ENCODE results near the gene GATA3. TPM values are rescaled to one million over a fixed set of nuclear protein-coding genes. Genes with fewer than 3 reads are reported as not detected.

GATA3 gene
- total RNA-seq, 2 experiments from 2014 or later, result 24.4 to 27.2 TPM

GRCh38 chr10:8035006-8035640 is 19.4 kb upstream of the GATA3 start:
- ChIA-PET CTCF (no interaction called here), POLR2A (no interaction called here)
- peaks cover 21% of the 10 kb centered on the region for H3K4me1 Mint-ChIP-seq (ENCODE audit: low read depth)
- H3K36me3 Mint-ChIP-seq (ENCODE audit: low read depth), result peaks cover 2% of the 10 kb centered on the region
- no peak for TF ChIP-seq CTCF (IDR thresholded peaks at IDR 0.05)
- no peak for DNase-seq
- H3K27ac Mint-ChIP-seq, result no peak overlapping the region
- H3K4me3 Mint-ChIP-seq, result peak overlapping the region; percentile 23
- intact Hi-C loops (cut with micrococcal nuclease), result no loop called here
- peak; percentile 28 for ATAC-seq
- H3K9me3 Mint-ChIP-seq, result no peaks in the 10 kb centered on the region
- peaks cover 68% of the 10 kb centered on the region for H3K27me3 Mint-ChIP-seq

- intact Hi-C loops (cut with micrococcal nuclease), result no loop called here
- DNase-seq, result no peak
- ATAC-seq, result no peak
- Mint-ChIP-seq H3K27ac (no peak overlapping the region), H3K4me1 (ENCODE audit: low read depth) (peaks cover 21% of the 10 kb centered on the region), H3K36me3 (ENCODE audit: low read depth) (peaks cover 2% of the 10 kb centered on the region), H3K4me3 (peak overlapping the region; percentile 23), H3K27me3 (peaks cover 75% of the 10 kb centered on the region), H3K9me3 (no peaks in the 10 kb centered on the region)
- TF ChIP-seq CTCF (IDR thresholded peaks at IDR 0.05), result no peak
- ChIA-PET POLR2A (no interaction called here), CTCF (no interaction called here)
These were observed 18.6 kb upstream of the GATA3 start for GRCh38 chr10:8035641-8036470.

- peaks cover 25% of the 10 kb centered on the region for H3K4me1 Mint-ChIP-seq (ENCODE audit: low read depth)
- TF ChIP-seq CTCF (IDR thresholded peaks at IDR 0.05), result no peak
- ChIA-PET CTCF (no interaction called here), POLR2A (interaction anchor here (0.9 to 1.0 kb wide), 2 partner anchors 9 to 13 kb away, joined by 3 to 4 read pairs; no protein-coding TSS in a partner anchor)
- no peak overlapping the region for H3K27ac Mint-ChIP-seq
- no peaks in the 10 kb centered on the region for H3K9me3 Mint-ChIP-seq
- H3K4me3 Mint-ChIP-seq, result no peak overlapping the region
- H3K27me3 Mint-ChIP-seq, result peaks cover 78% of the 10 kb centered on the region
- no peak for DNase-seq
- intact Hi-C loops (cut with micrococcal nuclease), result no loop called here
- ATAC-seq, result no peak
- H3K36me3 Mint-ChIP-seq (ENCODE audit: low read depth), result peaks cover 2% of the 10 kb centered on the region
These were observed 17.8 kb upstream of the GATA3 start for GRCh38 chr10:8036506-8037198.

- H3K4me3 Mint-ChIP-seq, result no peak overlapping the region
- H3K27ac Mint-ChIP-seq, result no peak overlapping the region
- DNase-seq (no peak), ATAC-seq (no peak)
- peaks cover 30% of the 10 kb centered on the region for H3K4me1 Mint-ChIP-seq (ENCODE audit: low read depth)
- TF ChIP-seq CTCF (IDR thresholded peaks at IDR 0.05), result no peak
- ChIA-PET POLR2A (interaction anchor here (0.9 to 1.0 kb wide), 2 partner anchors 9 to 12 kb away, joined by 3 to 4 read pairs; no protein-coding TSS in a partner anchor), CTCF (no interaction called here)
- H3K9me3 Mint-ChIP-seq, result no peaks in the 10 kb centered on the region
- H3K36me3 Mint-ChIP-seq (ENCODE audit: low read depth), result peaks cover 2% of the 10 kb centered on the region
- peaks cover 80% of the 10 kb centered on the region for H3K27me3 Mint-ChIP-seq
- intact Hi-C loops (cut with micrococcal nuclease), result no loop called here
These were observed 17.2 kb upstream of the GATA3 start for GRCh38 chr10:8037199-8037801.

Data from activated CD8-positive, alpha-beta T cell treated with anti-CD3 and anti-CD28 coated beads for 36 hours (primary cell).